Astrocyte (in vitro differentiated cells and primary cell): Measurements from ENCODE around the gene CEACAM19.

ENCODE experiments used
- EZH2 ChIP-seq: IDR thresholded peaks from 2 replicates; pipeline ENCODE4 v1.6.1; 2012; ENCODE audit warnings: mild to moderate bottlenecking, low read length, inconsistent platforms; ENCODE audit not compliant: insufficient read depth
- TF ChIP-seq, protein P1 (sequence below): IDR thresholded peaks from 2 replicates; pipeline ENCODE4 v1.5.1; 2011; ENCODE audit warnings: low read depth, mild to moderate bottlenecking, inconsistent platforms, low read length, moderate library complexity; ENCODE audit not compliant: insufficient read depth

DNA sequence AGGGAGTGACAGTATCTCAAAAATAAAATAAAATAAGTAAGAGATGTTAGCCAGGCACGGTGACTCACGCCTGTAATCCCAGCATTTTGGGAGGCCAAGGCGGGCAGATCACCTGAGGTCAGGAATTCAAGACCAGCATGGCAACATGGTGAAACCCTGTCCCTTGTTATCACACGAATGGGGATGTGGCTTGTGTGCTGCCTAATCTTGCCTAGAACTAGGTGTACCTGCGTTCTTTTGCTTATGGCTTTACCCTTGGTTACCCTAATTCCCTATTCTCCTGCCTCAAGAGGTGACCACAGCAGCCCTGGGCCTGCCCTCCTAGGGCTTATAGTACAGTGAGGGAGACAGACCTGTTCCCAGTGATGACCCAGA, 33.9 kb upstream of the CEACAM19 start:
- TF ChIP-seq, protein P1, sequence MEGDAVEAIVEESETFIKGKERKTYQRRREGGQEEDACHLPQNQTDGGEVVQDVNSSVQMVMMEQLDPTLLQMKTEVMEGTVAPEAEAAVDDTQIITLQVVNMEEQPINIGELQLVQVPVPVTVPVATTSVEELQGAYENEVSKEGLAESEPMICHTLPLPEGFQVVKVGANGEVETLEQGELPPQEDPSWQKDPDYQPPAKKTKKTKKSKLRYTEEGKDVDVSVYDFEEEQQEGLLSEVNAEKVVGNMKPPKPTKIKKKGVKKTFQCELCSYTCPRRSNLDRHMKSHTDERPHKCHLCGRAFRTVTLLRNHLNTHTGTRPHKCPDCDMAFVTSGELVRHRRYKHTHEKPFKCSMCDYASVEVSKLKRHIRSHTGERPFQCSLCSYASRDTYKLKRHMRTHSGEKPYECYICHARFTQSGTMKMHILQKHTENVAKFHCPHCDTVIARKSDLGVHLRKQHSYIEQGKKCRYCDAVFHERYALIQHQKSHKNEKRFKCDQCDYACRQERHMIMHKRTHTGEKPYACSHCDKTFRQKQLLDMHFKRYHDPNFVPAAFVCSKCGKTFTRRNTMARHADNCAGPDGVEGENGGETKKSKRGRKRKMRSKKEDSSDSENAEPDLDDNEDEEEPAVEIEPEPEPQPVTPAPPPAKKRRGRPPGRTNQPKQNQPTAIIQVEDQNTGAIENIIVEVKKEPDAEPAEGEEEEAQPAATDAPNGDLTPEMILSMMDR, result no peak
- no peak for TF ChIP-seq EZH2
